ENCODE data around the gene CLEC2B.

DNA sequence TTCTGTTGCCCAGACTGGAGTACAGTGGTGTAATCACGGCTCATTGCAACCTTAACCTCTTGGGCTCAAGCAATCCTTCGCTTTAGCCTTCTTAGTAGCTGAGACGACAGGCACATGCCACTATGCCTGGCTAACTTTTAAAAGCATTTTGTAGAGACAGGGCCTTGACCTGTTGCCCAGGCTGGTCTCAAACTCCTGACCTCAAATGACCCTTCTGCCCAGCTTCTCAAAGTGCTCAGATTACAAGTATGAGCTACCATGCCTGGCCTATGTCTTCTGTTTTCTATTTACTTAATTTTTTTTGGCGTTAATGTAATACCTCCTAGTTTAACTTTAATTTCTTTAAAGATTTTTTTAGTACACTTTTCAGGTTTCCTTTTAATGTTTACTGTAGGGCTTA is 62.4 kb downstream of the CLEC2B start:
- TF ChIP-seq CTCF (IDR thresholded peaks at IDR 0.05) (no peak), POLR2A (IDR thresholded peaks at IDR 0.05) (no peak)
